T1000 (cell line): ENCODE measurements around the gene SEC14L5.

Experiments
- DNase-seq: peaks from one replicate; lab custom pipeline; 2025; ENCODE audit warnings: mixed read lengths; lab: John Stamatoyannopoulos, UW

SEC14L5 gene

DNA sequence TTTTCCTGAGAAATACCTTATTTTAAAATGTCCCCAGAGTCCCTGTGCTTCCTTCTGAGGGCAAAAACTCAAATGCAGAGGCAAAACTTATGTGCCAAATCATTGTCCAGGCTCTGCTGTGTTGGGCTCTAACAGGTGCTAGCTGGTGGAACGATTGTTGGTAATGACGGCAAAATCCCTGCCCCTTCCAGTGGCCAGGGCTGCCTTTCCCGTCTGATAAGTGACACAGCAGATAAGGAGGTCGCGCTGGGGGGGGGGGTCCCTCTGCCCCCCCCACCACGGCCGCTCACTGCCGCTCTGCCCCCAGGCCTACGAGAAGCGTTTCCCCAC, 29.1 kb downstream of the SEC14L5 start:
- DNase-seq: no peak

GRCh38 chr16:4987580-4988374, 29.6 kb downstream of the SEC14L5 start:
- DNase-seq: no peak

- no peak for DNase-seq
Observed at GRCh38 chr16:4988647-4989046, 30.5 kb downstream of the SEC14L5 start.

DNA sequence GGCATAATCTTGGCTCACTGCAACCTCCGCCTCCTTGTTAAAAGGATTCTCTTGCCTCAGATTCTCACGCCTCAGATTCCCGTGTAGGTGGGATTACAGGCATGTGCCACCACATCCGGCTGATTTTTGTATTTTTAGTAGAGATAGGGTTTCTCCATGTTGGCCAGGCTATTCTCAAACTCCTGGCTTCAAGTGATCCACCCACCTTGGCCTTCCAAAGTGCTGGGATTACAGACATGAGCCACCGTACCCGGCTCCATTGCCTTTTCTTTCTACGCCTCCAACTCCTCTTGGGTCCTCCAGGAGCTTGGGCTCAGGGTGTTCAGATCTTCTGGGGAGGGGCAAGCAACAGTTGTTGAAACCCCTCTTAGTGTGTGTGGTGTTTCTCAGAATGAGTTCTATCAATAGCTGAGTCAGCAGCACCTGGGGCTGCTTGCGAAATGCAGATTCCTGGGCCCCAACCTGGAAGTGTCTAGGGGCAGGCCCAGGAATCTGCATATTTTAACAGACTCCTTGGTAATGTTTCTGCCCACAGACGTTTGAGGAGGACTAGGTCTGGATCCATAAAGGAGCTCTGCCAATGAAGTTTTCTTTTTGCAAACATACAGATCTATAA, 31.4 kb downstream of the SEC14L5 start:
- no peak for DNase-seq

DNA sequence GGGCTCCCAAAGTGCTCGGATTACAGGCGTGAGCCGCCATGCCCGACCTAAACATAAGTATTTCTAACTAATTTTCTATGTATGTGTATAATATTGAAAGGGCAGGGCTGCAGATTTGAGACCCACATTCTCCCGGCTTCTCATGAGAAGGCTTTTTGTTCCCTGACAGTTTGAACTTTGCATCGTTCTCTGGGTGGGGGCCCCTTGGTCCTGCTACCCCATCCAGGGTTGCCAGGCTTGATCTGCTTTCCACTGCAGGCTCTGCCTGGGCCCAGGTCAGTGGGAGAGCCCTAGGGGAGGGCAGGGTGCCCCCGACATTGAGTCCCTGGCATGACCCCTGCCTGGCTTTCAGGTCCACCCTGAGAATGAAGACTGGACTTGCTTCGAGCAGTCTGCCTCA, 32.3 kb downstream of the SEC14L5 start:
- no peak for DNase-seq

DNA sequence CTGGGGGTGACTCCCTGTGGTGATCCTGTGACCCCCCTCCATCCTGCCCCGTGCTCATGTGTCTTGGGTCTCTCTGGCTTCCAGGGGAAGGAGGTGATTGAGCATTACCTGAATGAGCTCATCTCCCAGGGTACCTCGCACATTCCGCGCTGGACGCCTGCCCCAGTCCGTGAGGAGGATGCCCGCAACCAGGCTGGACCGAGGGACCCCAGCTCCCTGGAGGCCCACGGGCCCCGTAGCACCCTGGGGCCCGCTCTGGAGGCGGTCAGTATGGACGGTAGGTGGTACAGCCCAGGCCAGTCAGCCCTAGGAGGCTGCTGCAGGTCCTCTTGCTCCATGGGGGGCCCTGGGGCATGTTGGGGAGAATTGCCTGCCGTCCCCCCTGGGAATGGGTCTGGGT, 33.6 kb downstream of the SEC14L5 start:
- no peak for DNase-seq

- DNase-seq: no peak
Observed at GRCh38 chr16:4994719-4995434, 36.7 kb downstream of the SEC14L5 start.

DNA sequence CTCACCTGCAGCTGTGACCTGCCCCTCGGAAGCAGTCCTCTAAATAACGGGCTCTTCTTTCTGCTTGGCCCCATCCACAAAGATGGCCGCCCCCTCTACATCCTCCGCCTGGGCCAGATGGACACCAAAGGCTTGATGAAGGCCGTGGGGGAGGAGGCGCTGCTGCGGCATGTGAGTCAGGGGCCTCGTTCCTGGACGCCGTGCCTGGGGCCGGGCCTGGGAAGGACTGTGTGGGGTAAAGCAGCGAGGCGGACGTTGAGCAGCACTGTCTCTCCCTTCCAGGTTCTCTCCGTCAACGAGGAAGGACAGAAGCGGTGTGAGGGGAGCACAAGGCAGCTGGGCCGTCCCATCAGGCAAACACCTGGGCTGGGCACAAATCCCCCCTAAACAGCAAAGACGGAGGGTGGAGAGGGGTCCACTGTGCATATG, 42.5 kb downstream of the SEC14L5 start:
- no peak for DNase-seq

- no peak for DNase-seq
Observed at GRCh38 chr16:5001571-5001970, 43.4 kb downstream of the SEC14L5 start.

DNA sequence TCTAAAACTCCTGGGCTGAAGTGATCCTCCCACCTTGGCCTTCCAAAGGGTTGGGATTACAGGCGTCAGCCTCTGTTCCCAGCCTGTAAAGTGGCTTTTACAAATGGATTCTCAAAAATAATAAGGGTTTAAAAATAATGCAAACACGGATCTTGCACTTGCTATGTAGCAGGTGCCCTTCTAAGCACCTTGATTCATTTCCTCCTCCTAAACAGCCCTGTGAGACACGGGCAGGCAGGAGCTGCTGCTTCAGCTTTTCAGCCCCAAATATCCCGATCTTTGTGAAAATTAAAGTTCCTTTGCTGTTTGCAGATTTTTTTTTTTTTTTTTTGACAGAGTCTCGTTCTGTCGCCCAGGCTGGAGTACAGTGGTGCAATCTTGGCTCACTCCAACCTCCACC, 43.9 kb downstream of the SEC14L5 start:
- DNase-seq: no peak

GRCh38 chr16:5002699-5003143, 44.6 kb downstream of the SEC14L5 start:
- no peak for DNase-seq

DNA sequence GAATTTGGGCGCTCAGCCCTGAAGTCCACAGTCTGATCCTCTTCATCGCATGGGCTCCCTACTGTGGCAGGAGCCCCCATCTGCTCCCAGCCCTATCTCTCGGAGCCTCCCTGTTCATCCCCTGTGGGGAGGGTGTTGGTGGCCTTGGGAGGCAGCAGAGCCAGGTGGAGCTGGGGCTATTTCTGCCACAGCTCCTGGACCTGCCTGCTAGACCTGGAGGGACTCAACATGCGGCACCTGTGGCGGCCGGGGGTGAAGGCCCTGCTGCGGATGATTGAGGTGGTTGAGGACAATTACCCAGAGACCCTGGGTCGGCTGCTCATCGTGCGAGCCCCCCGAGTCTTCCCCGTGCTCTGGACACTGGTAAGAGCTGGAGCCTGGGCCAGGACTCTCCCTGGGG, 45.1 kb downstream of the SEC14L5 start:
- DNase-seq: no peak

GRCh38 chr16:5003828-5004227, 45.7 kb downstream of the SEC14L5 start:
- no peak for DNase-seq

DNA sequence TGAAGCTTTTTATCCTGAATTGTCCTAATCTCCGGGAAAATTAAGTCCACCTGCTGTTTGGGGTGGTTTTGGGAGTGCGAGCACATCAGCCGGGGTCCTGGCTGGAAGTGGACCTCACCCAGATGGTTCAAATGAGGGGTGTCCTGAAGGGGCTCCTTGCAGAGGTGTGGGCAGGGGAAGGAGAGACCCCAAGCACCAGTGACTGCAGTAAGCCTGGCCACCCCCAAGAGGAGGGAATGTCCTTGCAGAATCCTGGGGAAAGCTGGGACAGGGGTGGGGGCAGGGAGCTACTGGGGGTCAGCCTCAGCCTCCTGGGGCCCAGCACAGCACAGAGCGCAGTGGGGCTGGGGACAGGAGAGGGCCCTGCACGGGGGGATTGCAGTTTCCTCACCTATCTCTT, 46.2 kb downstream of the SEC14L5 start:
- no peak for DNase-seq

GRCh38 chr16:5005916-5006315, 47.8 kb downstream of the SEC14L5 start:
- DNase-seq: no peak

DNA sequence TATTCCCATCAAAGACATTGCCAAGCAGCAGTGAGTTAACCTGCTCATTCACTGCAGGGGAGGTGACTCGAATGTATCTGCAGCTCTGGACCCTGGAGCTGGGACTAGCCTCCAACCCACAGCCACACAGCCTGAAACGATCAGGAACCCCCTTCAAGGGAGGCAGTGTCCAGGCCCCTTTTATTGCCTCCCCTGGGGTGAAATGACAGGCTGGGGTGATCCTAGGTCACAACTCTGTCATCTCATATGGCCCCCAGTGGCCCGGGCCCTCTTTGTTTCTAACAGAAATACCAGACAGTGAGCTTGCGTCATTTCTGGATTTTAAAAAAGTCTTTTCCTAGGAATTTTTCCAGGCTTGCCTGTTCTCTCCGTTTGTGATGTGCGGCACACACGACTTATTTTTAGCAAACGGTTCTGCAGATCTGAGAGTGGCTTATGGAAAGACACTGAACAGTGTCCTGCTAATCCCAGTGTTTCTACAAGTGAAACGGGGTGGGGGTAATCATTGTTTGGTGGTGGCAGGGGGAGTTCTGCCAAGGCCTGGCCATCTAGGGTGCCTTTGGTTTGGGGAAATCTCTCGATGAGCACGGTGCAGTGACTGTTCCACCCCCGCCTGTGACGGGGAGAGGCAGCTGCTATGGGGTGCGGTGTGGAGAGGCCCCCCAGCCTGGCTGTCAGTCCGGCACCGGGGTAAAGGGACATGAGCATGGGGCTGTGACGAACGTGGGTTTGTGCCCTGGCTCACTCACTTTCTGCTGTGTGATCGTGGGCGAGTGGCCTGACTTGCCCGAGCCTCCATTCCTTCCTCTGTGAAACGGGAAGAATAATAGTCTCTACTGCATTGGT, 48.4 kb downstream of the SEC14L5 start:
- DNase-seq: no peak

- DNase-seq: no peak
Observed at GRCh38 chr16:5007256-5007655, 49.1 kb downstream of the SEC14L5 start.

DNA sequence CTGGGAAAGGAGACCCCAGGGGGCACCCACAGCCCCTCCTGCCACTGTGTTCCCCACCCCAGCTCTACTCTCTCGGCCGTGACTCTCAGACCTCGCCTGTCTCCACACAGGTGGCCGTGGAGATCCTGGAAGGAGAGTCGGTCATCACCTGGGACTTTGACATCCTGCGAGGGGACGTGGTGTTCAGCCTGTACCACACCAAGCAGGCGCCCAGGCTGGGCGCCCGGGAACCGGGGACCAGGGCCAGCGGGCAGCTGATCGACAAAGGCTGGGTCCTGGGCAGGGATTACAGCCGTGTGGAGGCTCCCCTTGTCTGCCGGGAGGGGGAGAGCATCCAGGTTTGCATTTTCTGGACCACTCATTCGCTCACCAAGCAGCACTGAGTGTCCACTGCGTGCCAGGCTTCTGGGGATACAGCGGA, 50.2 kb downstream of the SEC14L5 start:
- no peak for DNase-seq

- no peak for DNase-seq
Observed at GRCh38 chr16:5010576-5011329, 52.6 kb downstream of the SEC14L5 start.

DNA sequence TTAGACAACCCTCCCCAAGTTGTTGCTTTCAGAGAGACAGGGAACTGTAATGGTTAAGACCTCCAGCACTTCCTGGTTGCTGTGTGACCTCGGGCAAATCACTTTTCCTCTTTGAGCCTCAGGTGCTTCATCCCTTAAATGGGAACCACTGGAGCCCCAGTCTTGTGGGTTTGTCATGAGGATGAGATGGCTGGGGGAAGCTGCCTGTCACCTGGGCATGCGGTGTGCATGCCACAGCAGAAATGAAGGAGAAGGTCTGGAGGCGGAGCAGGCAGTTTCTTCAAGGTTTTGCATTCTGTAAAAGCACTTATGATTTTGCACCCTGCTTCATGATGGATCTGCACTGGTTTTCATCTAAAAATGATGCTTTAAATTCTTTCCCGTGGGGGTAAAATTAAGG, 53.5 kb downstream of the SEC14L5 start:
- no peak for DNase-seq

- no peak for DNase-seq
Observed at GRCh38 chr16:5012887-5013286, 54.8 kb downstream of the SEC14L5 start.
